HepG2 (cell line): ENCODE data around the gene PRKD2. TPM values are rescaled to one million over a fixed set of nuclear protein-coding genes. Genes with fewer than 3 reads are reported as not detected.

Source experiments
- ATAC-seq: fragments of 200-7000 bp; cut with Tn5 transposase; 3 replicates; pipeline ENCODE4 v1.9.1; 2020; ENCODE audit warnings: mild to moderate bottlenecking, moderate library complexity
- BruUV-seq: library from RNA; stranded (reverse); fragments of 400-500 nt; replicated peaks from 2 replicates; lab custom pipeline; 2021; lab: Mats Ljungman, UMichigan
- CTCF ChIA-PET: fragments of 300-600 bp; formaldehyde crosslinking; extraction: SDS; loops from one replicate; lab custom pipeline; 2021; ENCODE audit warnings: low total read pairs, inconsistent platforms, low intra/inter-chr PET ratio; lab: Yijun Ruan, JAX
- POLR2A ChIA-PET: fragments of 350-600 bp; sonication (Branson Sonifier 250); formaldehyde crosslinking; loops from one replicate; lab custom pipeline; 2020; ENCODE audit warnings: antibody characterized with exemption, inconsistent platforms; lab: Yijun Ruan, JAX
- DNase-seq: peaks from one replicate; pipeline ENCODE4 v3.0.0-alpha.2; 2015; ENCODE audit warnings: low spot score
- FAIRE-seq: peaks from 3 replicates; lab custom pipeline; 2011; peaks lifted over from hg19 to GRCh38; lab: Jason Lieb, UNC
- H2AFZ ChIP-seq: one replicate; pipeline ENCODE4 v1.6.1; 2011; ENCODE audit warnings: low read length, inconsistent platforms
- H3K27ac ChIP-seq: fragments of 300-600 bp; 3 replicates; pipeline ENCODE4 v1.8.0; 2011; ENCODE audit warnings: mixed run types, mild to moderate bottlenecking, mixed read lengths, low read length, inconsistent platforms; ENCODE audit not compliant: insufficient read depth; ENCODE audit errors: extremely low read length
- H3K27me3 ChIP-seq, 2 experiments: fragments of 200-600 bp in 1 of 2; 2 replicates in 1 of 2; 3 replicates in 1 of 2; pipeline versions ENCODE4 v1.6.0 to v1.8.0; 2011; ENCODE audit warnings: low read length in 2 of 2, mild to moderate bottlenecking in 2 of 2, moderate library complexity in 2 of 2, inconsistent platforms in 1 of 2; ENCODE audit not compliant: insufficient read depth in 2 of 2, control insufficient read depth in 1 of 2
- H3K36me3 ChIP-seq, 2 experiments: fragments of 200-600 bp in 1 of 2; replicated peaks in 1 of 2; 2 replicates in 1 of 2; 3 replicates in 1 of 2; pipeline versions ENCODE4 v1.5.1 to v1.8.0; 2011; ENCODE audit warnings: low read length in 2 of 2, inconsistent platforms in 1 of 2; ENCODE audit not compliant: insufficient read depth in 2 of 2, control insufficient read depth in 1 of 2
- H3K4me1 ChIP-seq: 2 replicates; pipeline ENCODE4 v1.5.1; 2012; ENCODE audit warnings: low read length, inconsistent platforms; ENCODE audit not compliant: insufficient read depth
- H3K4me2 ChIP-seq: 2 replicates; pipeline ENCODE4 v1.6.0; 2011; ENCODE audit warnings: low read depth, low read length, inconsistent platforms
- H3K4me3 ChIP-seq, 3 experiments: fragments of 200-600 bp in 1 of 3; sonication (generic), shearing (Covaris generic) in 1 of 3; replicated peaks in 1 of 3; 2 replicates each; pipeline ENCODE4 v1.5.1; 2011 to 2016; ENCODE audit warnings: low read length in 3 of 3, inconsistent platforms in 2 of 3, low read depth in 2 of 3, mild to moderate bottlenecking in 2 of 3, control low read depth in 1 of 3, mixed read lengths in 1 of 3; ENCODE audit not compliant: insufficient read depth in 1 of 3
- H3K79me2 ChIP-seq: one replicate; pipeline ENCODE4 v1.6.1; 2011; ENCODE audit warnings: low read length, inconsistent platforms; ENCODE audit not compliant: insufficient read depth
- H3K9ac ChIP-seq: 2 replicates; pipeline ENCODE4 v1.6.0; 2011; ENCODE audit warnings: mild to moderate bottlenecking, low read depth, low read length, inconsistent platforms; ENCODE audit not compliant: insufficient read depth
- H3K9me3 ChIP-seq: 2 replicates; pipeline ENCODE4 v1.5.1; 2012; ENCODE audit warnings: mild to moderate bottlenecking, low read length
- H4K20me1 ChIP-seq: 2 replicates; pipeline ENCODE4 v1.6.0; 2011; ENCODE audit warnings: inconsistent platforms, mild to moderate bottlenecking, low read length, moderate library complexity; ENCODE audit not compliant: insufficient read depth
- HNRNPH1 ChIP-seq: fragments of 200-400 bp; formaldehyde crosslinking; optimal IDR thresholded peaks from 2 replicates; pipeline ENCODE3; 2017; ENCODE audit warnings: mild to moderate bottlenecking, low read depth, low read length
- HNRNPK ChIP-seq: fragments of 200-400 bp; formaldehyde crosslinking; IDR thresholded peaks from 2 replicates; pipeline ENCODE4 v1.6.1; 2018; ENCODE audit warnings: low read length, low read depth, moderate library complexity, mild to moderate bottlenecking; ENCODE audit not compliant: poor library complexity, severe bottlenecking
- IRF9 ChIP-seq: sonication (generic); formaldehyde crosslinking; IDR thresholded peaks from 2 replicates; pipeline ENCODE4 v1.8.0; 2022; ENCODE audit warnings: missing genetic modification reagents, mild to moderate bottlenecking, borderline replicate concordance
- ZBED4 ChIP-seq: sonication (generic); formaldehyde crosslinking; IDR thresholded peaks from 2 replicates; pipeline ENCODE4 v1.4.0; 2020; ENCODE audit warnings: missing genetic modification reagents, borderline replicate concordance
- ZFP36 ChIP-seq: fragments of 150-350 bp; IDR thresholded peaks from 2 replicates; pipeline ENCODE4 v1.6.1; 2018; ENCODE audit warnings: borderline replicate concordance, low read length, low read depth; ENCODE audit not compliant: partially characterized antibody
- ZFY ChIP-seq: sonication (generic); formaldehyde crosslinking; IDR thresholded peaks from 2 replicates; pipeline ENCODE4 v1.4.0; 2020; ENCODE audit warnings: missing genetic modification reagents
- ZNF891 ChIP-seq: sonication (generic); formaldehyde crosslinking; IDR thresholded peaks from 2 replicates; pipeline ENCODE4 v1.5.0; 2020; ENCODE audit warnings: mild to moderate bottlenecking, missing genetic modification reagents
- WGBS: methylation state at CpG from one replicate; pipeline ENCODE4 v1.1.6; 2017; ENCODE audit warnings: low lambda C conversion rate; 5-methylcytosine and 5-hydroxymethylcytosine counted together
- in situ Hi-C: cut with HindIII; loops from 2 replicates; pipeline ENCODE4 v1.10.0; 2017; ENCODE audit warnings: low pct_unique_long_range_greater_than_20kb; ENCODE audit not compliant: extremely low pct_ligation_motif_present
- intact Hi-C: fragments of 100-400 bp; cut with micrococcal nuclease; formaldehyde crosslinking; loops from one replicate; pipeline ENCODE4 v1.10.0; 2022; ENCODE audit not compliant: unreplicated experiment
- polyA plus RNA-seq, 8 experiments: library from polyadenylated mRNA; depleted of rRNA in 3 of 8; stranded (reverse) in 7 of 8; unstranded in 1 of 8; fragments of >200 nt; fragmentation: Illumina TruSeq in 4 of 8; extraction: Trizol in 4 of 8; gene quantifications; 2 replicates each; pipeline versions ENCODE4 v1.2.1 to v1.2.3, GENCODE V29; 2011 to 2016; ENCODE audit warnings: low read depth in 4 of 8, missing spikeins in 1 of 8, mixed read lengths in 1 of 8; ENCODE audit not compliant: insufficient read depth in 1 of 8
- total RNA-seq, 5 experiments: library from RNA; depleted of rRNA; stranded (reverse); fragments of >200 nt; fragmentation: Illumina TruSeq; extraction: Trizol; gene quantifications; 2 replicates each; pipeline ENCODE4 v1.2.3, GENCODE V29; 2016; ENCODE audit warnings: low read depth in 1 of 5

PRKD2 gene
- total and polyA plus RNA-seq, 2 of the 13 experiments (the other 11 are each of a cell fraction or from before 2014, with no cell fraction given), result 6.7 to 7.3 TPM

DNA sequence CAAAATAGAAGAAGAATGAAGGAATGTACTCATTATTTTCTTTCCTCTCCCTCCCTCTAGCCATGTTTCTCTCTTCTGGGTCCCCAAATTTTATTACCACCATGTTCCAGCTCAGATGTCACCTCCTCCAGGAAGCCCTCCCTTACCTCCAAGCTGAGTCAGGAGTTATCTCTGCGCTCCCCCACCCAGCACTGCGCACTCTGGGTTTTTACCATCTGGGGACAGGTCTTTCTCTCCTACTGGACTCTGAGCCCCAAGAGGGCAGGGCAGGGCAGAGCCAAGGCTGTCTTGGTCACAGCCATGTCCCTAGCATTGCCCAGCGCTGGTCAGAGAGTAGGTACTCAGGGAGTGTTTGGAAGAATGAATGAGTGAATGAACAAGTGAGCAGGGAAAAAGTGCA is 83.8 kb downstream of the PRKD2 start:
- Histone ChIP-seq H3K4me3 (no peak overlapping the region), H3K9ac (no peak overlapping the region), H3K27me3 (peaks cover 8 to 40% of the 10 kb centered on the region in 2 experiments), H3K36me3 (no peaks in the 10 kb centered on the region), H3K79me2 (no peaks in the 10 kb centered on the region), H3K9me3 (no peaks in the 10 kb centered on the region), H4K20me1 (no peaks in the 10 kb centered on the region), H3K27ac (no peak overlapping the region)
- in situ Hi-C loops, result no loop called here
- CTCF ChIA-PET, result no interaction called here
- BruUV-seq, result no TSS peak
- intact Hi-C loops, result no loop called here
- no peak for FAIRE-seq
- TF ChIP-seq ZFP36 (peak; percentile 27), ZNF891 (CRISPR knock-in tag) (no peak), IRF9 (no peak), ZFY (CRISPR knock-in tag) (no peak), HNRNPK (no peak), ZBED4 (no peak), HNRNPH1 (no peak)
- TF ChIP-seq, all 625 proteins: peak for 1
- POLR2A ChIA-PET, result no interaction called here
- peaks cover 3% of the 10 kb centered on the region for H3K4me1 ChIP-seq
- no peak for DNase-seq
- no peak overlapping the region for H2AFZ ChIP-seq
- no peak overlapping the region for H3K4me2 ChIP-seq
- WGBS, result 44% methylated on average over 3 of the region's 3 CpGs
- no peak for ATAC-seq
